Measurements from ENCODE around the gene VPS25. TPM values are rescaled to one million over a fixed set of nuclear protein-coding genes. Genes with fewer than 3 reads are reported as not detected.

VPS25 gene
- total and polyA plus RNA-seq, 9 of the 15 experiments (the other 6 are each of a cell fraction or from before 2014, with no cell fraction given) = 123 to 352 (median 180) TPM

- TF ChIP-seq, protein P1, sequence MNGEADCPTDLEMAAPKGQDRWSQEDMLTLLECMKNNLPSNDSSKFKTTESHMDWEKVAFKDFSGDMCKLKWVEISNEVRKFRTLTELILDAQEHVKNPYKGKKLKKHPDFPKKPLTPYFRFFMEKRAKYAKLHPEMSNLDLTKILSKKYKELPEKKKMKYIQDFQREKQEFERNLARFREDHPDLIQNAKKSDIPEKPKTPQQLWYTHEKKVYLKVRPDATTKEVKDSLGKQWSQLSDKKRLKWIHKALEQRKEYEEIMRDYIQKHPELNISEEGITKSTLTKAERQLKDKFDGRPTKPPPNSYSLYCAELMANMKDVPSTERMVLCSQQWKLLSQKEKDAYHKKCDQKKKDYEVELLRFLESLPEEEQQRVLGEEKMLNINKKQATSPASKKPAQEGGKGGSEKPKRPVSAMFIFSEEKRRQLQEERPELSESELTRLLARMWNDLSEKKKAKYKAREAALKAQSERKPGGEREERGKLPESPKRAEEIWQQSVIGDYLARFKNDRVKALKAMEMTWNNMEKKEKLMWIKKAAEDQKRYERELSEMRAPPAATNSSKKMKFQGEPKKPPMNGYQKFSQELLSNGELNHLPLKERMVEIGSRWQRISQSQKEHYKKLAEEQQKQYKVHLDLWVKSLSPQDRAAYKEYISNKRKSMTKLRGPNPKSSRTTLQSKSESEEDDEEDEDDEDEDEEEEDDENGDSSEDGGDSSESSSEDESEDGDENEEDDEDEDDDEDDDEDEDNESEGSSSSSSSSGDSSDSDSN (IDR thresholded peaks at IDR 0.05; ENCODE audit: borderline replicate concordance in 1 of 2, low read depth in 2 of 2, low read length in 2 of 2) = 0 out of 4 replicates have a peak, but pooled peaks of 1 of the 2 experiments have one; percentile 15
- TF ChIP-seq PKNOX1 (IDR thresholded peaks at IDR 0.05) = no peak
- 0 out of 2 replicates have a peak, but pooled peaks have one; percentile 52 for TF ChIP-seq SP1 (CRISPR knock-in tag; IDR thresholded peaks at IDR 0.05)
- TF ChIP-seq ARHGAP35 (IDR thresholded peaks at IDR 0.05; ENCODE audit: partially characterized antibody) = no peak
- TF ChIP-seq RBM14 (IDR thresholded peaks at IDR 0.05; ENCODE audit: borderline replicate concordance, insufficient read depth, low read depth, low read length) = 0 out of 2 replicates have a peak, but pooled peaks have one; percentile 72
- no peak for TF ChIP-seq SIRT6 (IDR thresholded peaks at IDR 0.05; ENCODE audit: low read depth, low read length)
- TF ChIP-seq PHB (CRISPR knock-in tag; IDR thresholded peaks at IDR 0.05) = peak; percentile 12; the same call in 1 of the 2 replicates
- no peak for TF ChIP-seq ZNF696 (CRISPR knock-in tag; conservative IDR thresholded peaks at IDR 0.05)
- no peak for TF ChIP-seq NR2C2 (CRISPR knock-in tag; IDR thresholded peaks at IDR 0.05)
- no peak for TF ChIP-seq NR2C2 (tag; IDR thresholded peaks at IDR 0.05)
- no peak for TF ChIP-seq TAF7 (tag; IDR thresholded peaks at IDR 0.05)
- no peak for TF ChIP-seq RBM34 (IDR thresholded peaks at IDR 0.05; ENCODE audit: borderline replicate concordance, insufficient read depth, low read length)
- no peak for TF ChIP-seq BMI1 (IDR thresholded peaks at IDR 0.05; ENCODE audit: low read length)
- TF ChIP-seq MBD2 (IDR thresholded peaks at IDR 0.05; ENCODE audit: borderline replicate concordance, low read depth) = no peak
- TF ChIP-seq, protein P2, sequence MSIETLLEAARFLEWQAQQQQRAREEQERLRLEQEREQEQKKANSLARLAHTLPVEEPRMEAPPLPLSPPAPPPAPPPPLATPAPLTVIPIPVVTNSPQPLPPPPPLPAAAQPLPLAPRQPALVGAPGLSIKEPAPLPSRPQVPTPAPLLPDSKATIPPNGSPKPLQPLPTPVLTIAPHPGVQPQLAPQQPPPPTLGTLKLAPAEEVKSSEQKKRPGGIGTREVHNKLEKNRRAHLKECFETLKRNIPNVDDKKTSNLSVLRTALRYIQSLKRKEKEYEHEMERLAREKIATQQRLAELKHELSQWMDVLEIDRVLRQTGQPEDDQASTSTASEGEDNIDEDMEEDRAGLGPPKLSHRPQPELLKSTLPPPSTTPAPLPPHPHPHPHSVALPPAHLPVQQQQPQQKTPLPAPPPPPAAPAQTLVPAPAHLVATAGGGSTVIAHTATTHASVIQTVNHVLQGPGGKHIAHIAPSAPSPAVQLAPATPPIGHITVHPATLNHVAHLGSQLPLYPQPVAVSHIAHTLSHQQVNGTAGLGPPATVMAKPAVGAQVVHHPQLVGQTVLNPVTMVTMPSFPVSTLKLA (conservative IDR thresholded peaks at IDR 0.05) = no peak
- TF ChIP-seq PRMT5 (CRISPR knock-in tag; IDR thresholded peaks at IDR 0.05) = no peak
- TF ChIP-seq ZNF143 (CRISPR knock-in tag; IDR thresholded peaks at IDR 0.05) = no peak
- no peak for TF ChIP-seq SREBF1 (IDR thresholded peaks at IDR 0.05; ENCODE audit: borderline replicate concordance, low read depth, low read length)
- TF ChIP-seq SMARCC2 (IDR thresholded peaks at IDR 0.05; ENCODE audit: low read depth) = no peak
- 0 out of 2 replicates have a peak, but pooled peaks have one; percentile 1 for TF ChIP-seq ZFX (CRISPR knock-in tag; IDR thresholded peaks at IDR 0.05)
- no peak for TF ChIP-seq MEF2D (tag; conservative IDR thresholded peaks at IDR 0.05; ENCODE audit: low read depth)
- TF ChIP-seq HMGN3 (IDR thresholded peaks at IDR 0.05; ENCODE audit: borderline replicate concordance, extremely low read depth, insufficient read length, low read depth, low read length) = peak; percentile 14
- no peak for TF ChIP-seq KAT2B (IDR thresholded peaks at IDR 0.05; ENCODE audit: low read depth, low read length)
Measured at GRCh38 chr17:42780851-42781638, 7.8 kb downstream of the VPS25 start (continued).
